ENCODE data around the gene FALEC. TPM values are rescaled to one million over a fixed set of nuclear protein-coding genes. Genes with fewer than 3 reads are reported as not detected.

Gene FALEC
- total and polyA plus RNA-seq, 2 of the 8 experiments (the other 6 are each of a cell fraction or from before 2014, with no cell fraction given): not detected

GRCh38 chr1:150575072-150575489, 59.5 kb downstream of the FALEC start:
- no peak overlapping the region for H2AK5ac ChIP-seq (ENCODE audit: low read depth, low read length)
- peak overlapping the region in 3 of 4 experiments; percentile 100; a peak in 6 of 8 replicates for H3K4me3 ChIP-seq (ENCODE audit: extremely low read depth in 1 of 4, insufficient read depth in 2 of 4, low read depth in 3 of 4, low read length in 4 of 4)
- peaks cover 9% of the 10 kb centered on the region for H3K23me2 ChIP-seq (ENCODE audit: low read depth, low read length)
- H3K56ac ChIP-seq (replicated peaks; ENCODE audit: insufficient read length, low read depth, low read length): no peak overlapping the region
- H4K8ac ChIP-seq (ENCODE audit: extremely low read depth, insufficient read depth, low read length): no peak overlapping the region
- H3K27me3 ChIP-seq (replicated peaks in 1 of 4; ENCODE audit: control insufficient read depth in 3 of 4, extremely low read depth in 1 of 4, insufficient read depth in 3 of 4, low read length in 3 of 4): no peaks in the 10 kb centered on the region
- no peak overlapping the region for H3K14ac ChIP-seq (ENCODE audit: insufficient read length)
- CTCF ChIA-PET (ENCODE audit: partially characterized antibody): interaction anchor here (1.5 to 2.7 kb wide), 3 partner anchors 14 to 48 kb away, joined by 3 to 16 read pairs (median 4); no protein-coding TSS in a partner anchor
- no peak for DNase-seq (ENCODE audit: low read depth in 1 of 2, low spot score in 2 of 2)
- peaks cover 29 to 37% of the 10 kb centered on the region in 2 experiments for H4K20me1 ChIP-seq (replicated peaks in 1 of 2; ENCODE audit: control insufficient read depth in 1 of 2, insufficient read depth in 2 of 2, low read length in 2 of 2)
- no peak overlapping the region for H2BK12ac ChIP-seq (ENCODE audit: low read depth, low read length)
- H2AFZ ChIP-seq (ENCODE audit: low read length): no peak overlapping the region
- no peak overlapping the region for H2BK5ac ChIP-seq (ENCODE audit: low read depth, low read length)
- H3K18ac ChIP-seq (ENCODE audit: extremely low read depth, low read length): no peak overlapping the region
- H2BK15ac ChIP-seq (ENCODE audit: low read length): no peak overlapping the region
- H3K36me3 ChIP-seq (ENCODE audit: control insufficient read depth in 2 of 4, insufficient read depth in 4 of 4, low read length in 3 of 4): peaks cover 27 to 72% (median 43%) of the 10 kb centered on the region in 4 experiments
- no peak overlapping the region for H2BK20ac ChIP-seq (ENCODE audit: low read length)
- H3K27ac ChIP-seq (ENCODE audit: low read depth, low read length): no peak overlapping the region
- H3K79me1 ChIP-seq (ENCODE audit: low read depth, low read length): peaks cover 2% of the 10 kb centered on the region
- peaks cover 38 to 81% of the 10 kb centered on the region in 2 experiments for H3K79me2 ChIP-seq (ENCODE audit: control insufficient read depth in 1 of 2, insufficient read depth in 2 of 2, low read length in 2 of 2)
- H2BK120ac ChIP-seq (replicated peaks; ENCODE audit: low read depth, low read length): no peak overlapping the region
- H3K9me3 ChIP-seq (ENCODE audit: insufficient read depth in 2 of 2, low read depth in 1 of 2, low read length in 1 of 2): no peaks in the 10 kb centered on the region
- peak overlapping the region; percentile 72 to 78; a peak in 3 of 4 replicates for H3K4me2 ChIP-seq (ENCODE audit: insufficient read depth in 1 of 2, low read depth in 2 of 2, low read length in 2 of 2)
- no peak overlapping the region; a peak in 1 of 7 replicates for H3K9ac ChIP-seq (replicated peaks in 1 of 4; ENCODE audit: extremely low read depth in 1 of 4, low read depth in 3 of 4, low read length in 3 of 4)
- POLR2A ChIA-PET (ENCODE audit: partially characterized antibody): interaction anchor here (1.3 to 43.7 kb wide), 6 partner anchors 10 to 79 kb away, joined by 3 to 1380 read pairs (median 12); partner anchors contain the start of genes ADAMTSL4 and ENSA
- no peak for FAIRE-seq
- peaks cover 5 to 23% (median 14%) of the 10 kb centered on the region in 4 experiments; a peak in 6 of 7 replicates for H3K4me1 ChIP-seq (replicated peaks in 1 of 4; ENCODE audit: control insufficient read depth in 3 of 4, insufficient read depth in 4 of 4, low read length in 3 of 4)
- H3K23ac ChIP-seq (ENCODE audit: insufficient read length): no peak overlapping the region
- H4K91ac ChIP-seq (replicated peaks; ENCODE audit: insufficient read length, low read length): no peak overlapping the region
- no peak overlapping the region for H4K5ac ChIP-seq (ENCODE audit: insufficient read length, low read depth, low read length)
- H3K4ac ChIP-seq (replicated peaks; ENCODE audit: insufficient read length, low read depth, low read length): no peak overlapping the region
- WGBS, 2 experiments (ENCODE audit: extremely low coverage in 1 of 2, insufficient coverage in 1 of 2, insufficient read length in 1 of 2, insufficient replicate concordance in 2 of 2, low coverage in 1 of 2, low lambda C conversion rate in 2 of 2, missing lambda C conversion rate in 1 of 2): 91% methylated on average over 4 of the region's 4 CpGs; no CpG with 5 or more reads in 1 of the 2 experiments
- TF ChIP-seq TAF7 (optimal IDR thresholded peaks at IDR 0.05; ENCODE audit: borderline replicate concordance, low read depth, low read length) (peak; percentile 22), SIN3A (conservative IDR thresholded peaks at IDR 0.05 in 1 of 2, IDR thresholded peaks at IDR 0.05 in 1 of 2; ENCODE audit: low read depth in 1 of 2, low read length in 2 of 2) (no peak), JUND (IDR thresholded peaks at IDR 0.05; ENCODE audit: low read length) (no peak), RFX5 (IDR thresholded peaks at IDR 0.05; ENCODE audit: borderline replicate concordance, low read depth, low read length) (no peak), CTCF (IDR thresholded peaks at IDR 0.05; ENCODE audit: control extremely low read depth in 1 of 3, insufficient read depth in 1 of 3, low read depth in 1 of 3, low read length in 3 of 3) (no peak), ATF2 (IDR thresholded peaks at IDR 0.05; ENCODE audit: low read length) (0 out of 2 replicates have a peak, but pooled peaks have one; percentile 7), MAFK (IDR thresholded peaks at IDR 0.05; ENCODE audit: low read depth, low read length) (no peak), EP300 (IDR thresholded peaks at IDR 0.05; ENCODE audit: borderline replicate concordance in 1 of 2, low read depth in 2 of 2, low read length in 2 of 2) (no peak)
